A549 (cell line): ENCODE data around the gene SLC38A2. TPM values are rescaled to one million over a fixed set of nuclear protein-coding genes. Genes with fewer than 3 reads are reported as not detected.

Experiments used
- ATAC-seq, 2 experiments: fragments of 200-7000 bp in 1 of 2; fragments of >200 bp in 1 of 2; cut with Nextera tagmentation in 1 of 2; cut with Tn5 transposase in 1 of 2; 3 replicates each; pipeline versions ENCODE4 v1.8.0 to v1.9.1; 2018 to 2020; ENCODE audit warnings: mild to moderate bottlenecking in 1 of 2, moderate library complexity in 1 of 2
- CTCF ChIA-PET: fragments of 300-600 bp; sonication (Branson Sonifier 250); formaldehyde crosslinking; extraction: SDS; loops from one replicate; lab custom pipeline; 2021; ENCODE audit warnings: antibody characterized with exemption, inconsistent platforms; lab: Yijun Ruan, JAX
- POLR2A ChIA-PET: fragments of 350-600 bp; formaldehyde crosslinking; extraction: SDS; loops from one replicate; lab custom pipeline; 2021; ENCODE audit warnings: antibody characterized with exemption, inconsistent platforms; lab: Yijun Ruan, JAX
- DNase-seq, 2 experiments: peaks; one replicate each; pipeline versions ENCODE4 v3.0.0 to v3.0.0-alpha.2; 2011 to 2016; ENCODE audit warnings: low read depth in 1 of 2, low spot score in 1 of 2
- FAIRE-seq: peaks from 2 replicates; lab custom pipeline; 2011; peaks lifted over from hg19 to GRCh38; lab: Jason Lieb, UNC
- H3K27ac ChIP-seq, 2 experiments: fragments of >200 bp; sonication (Bioruptor Twin); formaldehyde crosslinking; 3 replicates each; pipeline ENCODE4 v1.5.1; 2016 to 2017
- H3K4me1 ChIP-seq: fragments of >200 bp; sonication (Bioruptor Twin); formaldehyde crosslinking; 3 replicates; pipeline ENCODE4 v1.6.1; 2016
- H3K4me2 ChIP-seq: fragments of >200 bp; sonication (Bioruptor Twin); formaldehyde crosslinking; 3 replicates; pipeline ENCODE4 v1.6.1; 2016
- H3K4me3 ChIP-seq: fragments of >200 bp; sonication (Bioruptor Twin); formaldehyde crosslinking; 3 replicates; pipeline ENCODE4 v1.5.1; 2016
- H3K9me3 ChIP-seq: fragments of >200 bp; sonication (Bioruptor Twin); formaldehyde crosslinking; 3 replicates; pipeline ENCODE4 v1.6.1; 2016
- BHLHE40 ChIP-seq: IDR thresholded peaks from 2 replicates; pipeline ENCODE4 v1.6.1; 2012; ENCODE audit warnings: low read depth, low read length, inconsistent platforms
- CEBPB ChIP-seq, 2 experiments: fragments of >200 bp in 1 of 2; sonication (Bioruptor Twin) in 1 of 2; formaldehyde crosslinking in 1 of 2; IDR thresholded peaks; 2 replicates each; pipeline ENCODE4 v1.6.1; 2012 to 2016
- CHD4 ChIP-seq: fragments of 200-600 bp; sonication (generic); IDR thresholded peaks from 2 replicates; pipeline ENCODE4 v1.6.1; 2016; ENCODE audit warnings: antibody characterized with exemption, mild to moderate bottlenecking, borderline replicate concordance
- CTCF ChIP-seq: fragments of >200 bp; sonication (Bioruptor Twin); formaldehyde crosslinking; IDR thresholded peaks from 3 replicates; pipeline ENCODE4 v1.5.1; 2016
- EHMT2 ChIP-seq: fragments of 200-600 bp; sonication (generic); IDR thresholded peaks from 2 replicates; pipeline ENCODE4 v1.6.1; 2016; ENCODE audit warnings: antibody characterized with exemption, low read depth, mild to moderate bottlenecking, moderate library complexity
- EP300 ChIP-seq, 2 experiments: fragments of >200 bp; sonication (Bioruptor Twin); formaldehyde crosslinking; IDR thresholded peaks; 2 replicates in 1 of 2; 3 replicates in 1 of 2; pipeline ENCODE4 v1.6.1; 2016 to 2017
- ESRRA ChIP-seq: fragments of 150-350 bp; IDR thresholded peaks from 2 replicates; pipeline ENCODE4 v1.6.1; 2014; ENCODE audit warnings: mild to moderate bottlenecking, low read length, borderline replicate concordance
- FOSB ChIP-seq: fragments of 250-450 bp; sonication (Bioruptor Pico); IDR thresholded peaks from 2 replicates; pipeline ENCODE4 v1.5.0; 2020; ENCODE audit warnings: mild to moderate bottlenecking, moderate library complexity
- FOXS1 ChIP-seq: fragments of 250-450 bp; sonication (Bioruptor Pico); IDR thresholded peaks from 2 replicates; pipeline ENCODE4 v1.5.0; 2020; ENCODE audit warnings: mild to moderate bottlenecking, moderate library complexity
- GATA3 ChIP-seq: IDR thresholded peaks from 2 replicates; pipeline ENCODE4 v1.6.1; 2012; ENCODE audit warnings: borderline replicate concordance
- HDAC2 ChIP-seq: fragments of 200-600 bp; sonication (generic); IDR thresholded peaks from 2 replicates; pipeline ENCODE4 v1.6.1; 2016
- HOXA7 ChIP-seq: fragments of 250-450 bp; sonication (Bioruptor Pico); IDR thresholded peaks from 2 replicates; pipeline ENCODE4 v1.5.0; 2020; ENCODE audit warnings: mild to moderate bottlenecking, moderate library complexity
- KDM1A ChIP-seq: fragments of 200-600 bp; sonication (generic); IDR thresholded peaks from 2 replicates; pipeline ENCODE4 v1.6.1; 2016; ENCODE audit warnings: low read depth, mild to moderate bottlenecking
- MYC ChIP-seq: IDR thresholded peaks from 2 replicates; pipeline ENCODE4 v1.6.1; 2012; ENCODE audit warnings: mild to moderate bottlenecking, inconsistent platforms, low read length, improper control_type of control experiment, borderline replicate concordance
- NFE2L2 ChIP-seq: fragments of 150-350 bp; conservative IDR thresholded peaks from 2 replicates; pipeline ENCODE4 v1.6.1; 2014; ENCODE audit warnings: low read length
- NPAS2 ChIP-seq: fragments of 250-450 bp; sonication (Bioruptor Pico); IDR thresholded peaks from 2 replicates; pipeline ENCODE4 v1.8.0; 2022; ENCODE audit warnings: mild to moderate bottlenecking, moderate library complexity, borderline replicate concordance
- NR3C1 ChIP-seq: fragments of >200 bp; sonication (Bioruptor Twin); formaldehyde crosslinking; IDR thresholded peaks from 3 replicates; pipeline ENCODE4 v1.6.1; 2017
- POLR2A ChIP-seq: IDR thresholded peaks from 2 replicates; pipeline ENCODE4 v1.6.1; 2012; ENCODE audit warnings: mild to moderate bottlenecking, low read length
- RARB ChIP-seq: fragments of 250-450 bp; sonication (Bioruptor Pico); IDR thresholded peaks from 2 replicates; pipeline ENCODE4 v1.8.0; 2021; ENCODE audit warnings: mild to moderate bottlenecking, moderate library complexity
- RFX5 ChIP-seq: fragments of 450-650 bp; IDR thresholded peaks from 2 replicates; pipeline ENCODE4 v1.7.1; 2014; ENCODE audit warnings: antibody characterized with exemption, mild to moderate bottlenecking, moderate library complexity
- SMC3 ChIP-seq: fragments of >200 bp; sonication (Bioruptor Twin); formaldehyde crosslinking; IDR thresholded peaks from 3 replicates; pipeline ENCODE4 v1.6.1; 2018; ENCODE audit warnings: inconsistent platforms
- SREBF2 ChIP-seq: fragments of 450-650 bp; IDR thresholded peaks from 2 replicates; pipeline ENCODE4 v1.6.1; 2014; ENCODE audit warnings: mild to moderate bottlenecking, moderate library complexity
- TFCP2L1 ChIP-seq: fragments of 250-450 bp; sonication (Bioruptor Pico); IDR thresholded peaks from 2 replicates; pipeline ENCODE4 v1.5.0; 2021; ENCODE audit warnings: mild to moderate bottlenecking
- ZNF302 ChIP-seq: fragments of 250-450 bp; sonication (Bioruptor Pico); IDR thresholded peaks from 2 replicates; pipeline ENCODE4 v1.9.0; 2021; ENCODE audit warnings: inconsistent platforms, mild to moderate bottlenecking, moderate library complexity
- ZSCAN20 ChIP-seq: fragments of 250-450 bp; sonication (Bioruptor Pico); IDR thresholded peaks from 2 replicates; pipeline ENCODE4 v1.8.0; 2022; ENCODE audit warnings: mild to moderate bottlenecking, moderate library complexity
- WGBS: methylation state at CpG from one replicate; pipeline ENCODE4 v1.1.6; 2017; ENCODE audit errors: missing lambda C conversion rate; 5-methylcytosine and 5-hydroxymethylcytosine counted together
- polyA plus RNA-seq, 4 experiments: library from polyadenylated mRNA; depleted of rRNA in 3 of 4; stranded (reverse); fragments of >200 nt; fragmentation: RNase III in 1 of 4; extraction: RNeasy Plus Mini Kit Qiagen cat#74134 plus additional on column Dnase treatment in 1 of 4; gene quantifications; 2 replicates in 3 of 4; 3 replicates in 1 of 4; pipeline ENCODE4 v1.2.3, GENCODE V29; 2011 to 2017
- TF ChIP-seq, protein P1 (sequence below): IDR thresholded peaks from 2 replicates; pipeline ENCODE4 v1.6.1; 2012
- TF ChIP-seq, protein P2 (sequence below): IDR thresholded peaks from 2 replicates; pipeline ENCODE4 v1.6.1; 2012; ENCODE audit warnings: low read depth, borderline replicate concordance
- TF ChIP-seq, protein P3 (sequence below): IDR thresholded peaks from 2 replicates; pipeline ENCODE4 v1.6.1; 2012
- TF ChIP-seq, protein P4 (sequence below): fragments of 150-350 bp; IDR thresholded peaks from 2 replicates; pipeline ENCODE4 v1.6.1; 2014; ENCODE audit warnings: low read depth, mild to moderate bottlenecking, low read length

Gene SLC38A2
- polyA plus RNA-seq, 2 of the 4 experiments (the other 2 are of a cell fraction) = 187 to 519 TPM

DNA sequence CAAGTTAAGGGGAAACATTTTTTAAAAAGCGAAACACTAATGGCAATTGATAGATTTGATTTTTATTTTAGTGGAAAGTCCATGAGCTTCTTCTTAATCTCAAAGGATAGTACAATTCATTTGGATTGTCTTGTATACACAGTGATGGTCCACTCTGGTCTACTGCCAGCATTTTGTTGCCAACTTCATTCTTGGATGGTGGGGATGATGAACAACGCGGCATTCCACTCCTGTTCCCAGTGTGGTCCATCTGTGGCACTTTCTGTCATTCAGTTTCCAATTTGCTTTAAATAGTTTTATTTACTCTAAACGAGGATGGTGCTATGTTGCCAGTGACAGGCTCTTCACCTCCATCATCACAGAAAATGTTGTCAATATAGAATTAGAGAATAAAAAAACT lies 40.3 kb upstream of the SLC38A2 start:
- Histone ChIP-seq H3K4me2 (no peak overlapping the region), H3K27ac (no peak overlapping the region), H3K9me3 (no peaks in the 10 kb centered on the region), H3K4me1 (no peaks in the 10 kb centered on the region), H3K4me3 (no peak overlapping the region)
- WGBS = 84% methylated on average over 4 of the region's 4 CpGs
- ChIA-PET CTCF (interaction anchor here (0.9 kb wide), 1 partner anchor 288 kb away, joined by 3 read pairs; no protein-coding TSS in a partner anchor), POLR2A (no interaction called here)
- ATAC-seq (no peak), DNase-seq (no peak), FAIRE-seq (no peak)
- TF ChIP-seq KDM1A (no peak), SREBF2 (no peak), NR3C1 (no peak), CHD4 (no peak), FOSB (CRISPR knock-in tag) (no peak), BHLHE40 (no peak), RARB (CRISPR knock-in tag) (no peak), ESRRA (no peak), GATA3 (no peak), EHMT2 (no peak), SMC3 (no peak), FOXS1 (CRISPR knock-in tag) (no peak), ZNF302 (CRISPR knock-in tag) (no peak), NPAS2 (CRISPR knock-in tag) (no peak), NFE2L2 (no peak), ZSCAN20 (no peak), EP300 (IDR thresholded peaks at IDR 0.05) (no peak)
- TF ChIP-seq, protein P1, sequence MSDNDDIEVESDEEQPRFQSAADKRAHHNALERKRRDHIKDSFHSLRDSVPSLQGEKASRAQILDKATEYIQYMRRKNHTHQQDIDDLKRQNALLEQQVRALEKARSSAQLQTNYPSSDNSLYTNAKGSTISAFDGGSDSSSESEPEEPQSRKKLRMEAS = no peak
- TF ChIP-seq, protein P2, sequence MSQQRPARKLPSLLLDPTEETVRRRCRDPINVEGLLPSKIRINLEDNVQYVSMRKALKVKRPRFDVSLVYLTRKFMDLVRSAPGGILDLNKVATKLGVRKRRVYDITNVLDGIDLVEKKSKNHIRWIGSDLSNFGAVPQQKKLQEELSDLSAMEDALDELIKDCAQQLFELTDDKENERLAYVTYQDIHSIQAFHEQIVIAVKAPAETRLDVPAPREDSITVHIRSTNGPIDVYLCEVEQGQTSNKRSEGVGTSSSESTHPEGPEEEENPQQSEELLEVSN = no peak

GRCh38 chr12:46410495-46410894 lies 37.9 kb upstream of the SLC38A2 start:
- DNase-seq (no peak), ATAC-seq (no peak), FAIRE-seq (no peak)
- CTCF ChIA-PET = no interaction called here
- H3K9me3 ChIP-seq = no peaks in the 10 kb centered on the region
- no peak overlapping the region for H3K4me2 ChIP-seq
- H3K27ac ChIP-seq = no peak overlapping the region
- POLR2A ChIA-PET = no interaction called here
- H3K4me1 ChIP-seq = no peaks in the 10 kb centered on the region
- no peak overlapping the region for H3K4me3 ChIP-seq
- TF ChIP-seq MYC (no peak), CHD4 (no peak), POLR2A (no peak), NFE2L2 (no peak), CEBPB (IDR thresholded peaks at IDR 0.05) (no peak), HOXA7 (CRISPR knock-in tag) (no peak), HDAC2 (no peak), TFCP2L1 (CRISPR knock-in tag) (no peak), RFX5 (no peak), CTCF (no peak)
- TF ChIP-seq, protein P3, sequence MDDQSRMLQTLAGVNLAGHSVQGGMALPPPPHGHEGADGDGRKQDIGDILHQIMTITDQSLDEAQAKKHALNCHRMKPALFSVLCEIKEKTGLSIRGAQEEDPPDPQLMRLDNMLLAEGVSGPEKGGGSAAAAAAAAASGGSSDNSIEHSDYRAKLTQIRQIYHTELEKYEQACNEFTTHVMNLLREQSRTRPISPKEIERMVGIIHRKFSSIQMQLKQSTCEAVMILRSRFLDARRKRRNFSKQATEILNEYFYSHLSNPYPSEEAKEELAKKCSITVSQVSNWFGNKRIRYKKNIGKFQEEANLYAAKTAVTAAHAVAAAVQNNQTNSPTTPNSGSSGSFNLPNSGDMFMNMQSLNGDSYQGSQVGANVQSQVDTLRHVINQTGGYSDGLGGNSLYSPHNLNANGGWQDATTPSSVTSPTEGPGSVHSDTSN = no peak
- TF ChIP-seq, protein P4, sequence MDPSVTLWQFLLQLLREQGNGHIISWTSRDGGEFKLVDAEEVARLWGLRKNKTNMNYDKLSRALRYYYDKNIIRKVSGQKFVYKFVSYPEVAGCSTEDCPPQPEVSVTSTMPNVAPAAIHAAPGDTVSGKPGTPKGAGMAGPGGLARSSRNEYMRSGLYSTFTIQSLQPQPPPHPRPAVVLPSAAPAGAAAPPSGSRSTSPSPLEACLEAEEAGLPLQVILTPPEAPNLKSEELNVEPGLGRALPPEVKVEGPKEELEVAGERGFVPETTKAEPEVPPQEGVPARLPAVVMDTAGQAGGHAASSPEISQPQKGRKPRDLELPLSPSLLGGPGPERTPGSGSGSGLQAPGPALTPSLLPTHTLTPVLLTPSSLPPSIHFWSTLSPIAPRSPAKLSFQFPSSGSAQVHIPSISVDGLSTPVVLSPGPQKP = no peak
- TF ChIP-seq, protein P1 = no peak
- TF ChIP-seq, all 56 proteins: peak for 0
- WGBS = 59% methylated on average over 3 of the region's 3 CpGs
